Adipocyte (in vitro differentiated cells): ENCODE measurements around the gene ALB.
"Not testable (repeated sequence)": the region's sequence is repeated elsewhere in the genome, so short reads cannot be mapped to it uniquely, and the experiment has no call there.

Experiments
- DNase-seq: peaks from one replicate; pipeline ENCODE4 v3.0.0-alpha.2; 2015; ENCODE audit warnings: low read depth
- H3K27me3 ChIP-seq: replicated peaks from 2 replicates; pipeline ENCODE4 v1.7.0; 2013; ENCODE audit warnings: mild to moderate bottlenecking, low read length, moderate library complexity; ENCODE audit not compliant: control insufficient read depth, insufficient read depth
- H3K36me3 ChIP-seq: 2 replicates; pipeline ENCODE4 v1.7.0; 2013; ENCODE audit warnings: low read length, mild to moderate bottlenecking, moderate library complexity; ENCODE audit not compliant: control insufficient read depth, insufficient read depth, severe bottlenecking
- H3K4me1 ChIP-seq: 2 replicates; pipeline ENCODE4 v1.7.0; 2013; ENCODE audit warnings: mild to moderate bottlenecking, low read length, moderate library complexity; ENCODE audit not compliant: control insufficient read depth, insufficient read depth
- H3K4me3 ChIP-seq: 2 replicates; pipeline ENCODE4 v1.7.0; 2013; ENCODE audit warnings: mild to moderate bottlenecking, low read length, moderate library complexity
- H3K9ac ChIP-seq: 2 replicates; pipeline ENCODE4 v1.7.0; 2013; ENCODE audit warnings: mild to moderate bottlenecking, low read length, moderate library complexity
- H3K9me3 ChIP-seq: 2 replicates; pipeline ENCODE4 v1.7.0; 2013; ENCODE audit warnings: mild to moderate bottlenecking, low read length, moderate library complexity; ENCODE audit not compliant: control insufficient read depth

ALB gene

DNA sequence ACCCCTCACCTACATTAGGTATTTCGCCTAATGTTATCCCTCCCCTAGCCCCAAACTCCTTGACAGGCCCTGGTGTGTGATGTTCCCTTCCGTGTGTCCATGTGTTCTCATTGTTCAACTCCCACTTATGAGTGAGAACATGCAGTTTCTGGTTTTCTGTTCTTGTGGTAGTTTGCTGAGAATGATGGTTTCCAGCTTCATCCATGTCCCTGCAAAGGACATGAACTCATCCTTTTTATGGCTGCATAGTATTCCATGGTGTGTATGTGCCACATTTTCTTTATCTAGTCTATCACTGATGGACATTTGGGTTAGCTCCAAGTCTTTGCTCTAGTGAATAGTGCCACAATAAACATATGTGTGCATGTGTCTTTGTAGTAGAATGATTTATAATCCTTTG lies 14.4 kb upstream of the ALB start:
- not testable (repeated sequence) for H3K27me3 ChIP-seq, H3K9ac ChIP-seq, H3K9me3 ChIP-seq, DNase-seq, H3K4me3 ChIP-seq, H3K36me3 ChIP-seq, H3K4me1 ChIP-seq

DNA sequence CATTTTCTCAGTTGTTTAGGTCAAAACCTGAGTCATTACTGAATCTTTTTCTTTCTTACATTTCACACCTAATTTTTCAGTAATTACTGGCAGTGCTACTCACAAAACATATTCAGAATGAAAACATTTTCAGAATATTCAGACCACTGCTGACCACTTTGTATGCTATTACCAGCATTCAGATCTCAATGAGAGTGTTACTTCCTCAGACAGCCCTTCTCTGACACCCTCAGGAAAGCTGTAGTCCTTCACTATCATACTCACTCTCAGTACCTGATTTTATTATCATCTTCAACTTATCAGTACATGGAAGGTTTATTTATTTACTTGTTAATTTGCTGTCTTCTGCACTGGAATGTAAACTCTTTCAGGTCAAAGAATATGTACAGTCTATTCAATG lies 12.3 kb upstream of the ALB start:
- DNase-seq = no peak
- Histone ChIP-seq H3K9me3 (no peaks in the 10 kb centered on the region), H3K4me1 (no peaks in the 10 kb centered on the region), H3K4me3 (no peak overlapping the region), H3K36me3 (no peaks in the 10 kb centered on the region), H3K9ac (no peak overlapping the region), H3K27me3 (no peaks in the 10 kb centered on the region)

GRCh38 chr4:73392936-73393335 lies 11.2 kb upstream of the ALB start:
- Histone ChIP-seq H3K27me3 (no peaks in the 10 kb centered on the region), H3K9ac (no peak overlapping the region), H3K4me3 (no peak overlapping the region), H3K36me3 (no peaks in the 10 kb centered on the region), H3K9me3 (no peaks in the 10 kb centered on the region), H3K4me1 (no peaks in the 10 kb centered on the region)
- DNase-seq = no peak

DNA sequence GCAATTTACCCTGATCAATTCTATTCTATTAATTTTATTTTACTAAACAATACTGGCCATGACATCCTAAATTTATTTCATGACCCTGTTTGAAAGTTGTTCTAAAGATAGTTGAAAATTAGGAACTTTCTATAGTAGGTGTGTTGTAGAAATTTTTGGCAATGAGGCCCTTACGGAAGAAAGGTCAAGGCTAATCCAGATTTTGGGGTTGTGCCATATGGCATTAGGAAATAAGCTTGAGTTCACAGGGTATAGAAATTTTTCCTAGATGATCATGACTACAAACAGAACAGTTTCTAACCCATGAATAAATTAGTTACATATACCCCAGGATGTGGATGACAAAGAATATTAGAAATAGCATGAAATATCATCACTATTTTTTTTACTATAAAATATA lies 7.8 kb upstream of the ALB start:
- H3K4me1 ChIP-seq = no peaks in the 10 kb centered on the region
- H3K9ac ChIP-seq = no peak overlapping the region
- no peak for DNase-seq
- no peak overlapping the region for H3K4me3 ChIP-seq
- no peaks in the 10 kb centered on the region for H3K9me3 ChIP-seq
- H3K36me3 ChIP-seq = no peaks in the 10 kb centered on the region
- no peaks in the 10 kb centered on the region for H3K27me3 ChIP-seq

- no peak for DNase-seq
- H3K9me3 ChIP-seq = no peaks in the 10 kb centered on the region
- no peak overlapping the region for H3K9ac ChIP-seq
- H3K4me1 ChIP-seq = no peaks in the 10 kb centered on the region
- no peaks in the 10 kb centered on the region for H3K27me3 ChIP-seq
- H3K4me3 ChIP-seq = no peak overlapping the region
- H3K36me3 ChIP-seq = no peaks in the 10 kb centered on the region
Measured at GRCh38 chr4:73396993-73397972, 6.8 kb upstream of the ALB start.

DNA sequence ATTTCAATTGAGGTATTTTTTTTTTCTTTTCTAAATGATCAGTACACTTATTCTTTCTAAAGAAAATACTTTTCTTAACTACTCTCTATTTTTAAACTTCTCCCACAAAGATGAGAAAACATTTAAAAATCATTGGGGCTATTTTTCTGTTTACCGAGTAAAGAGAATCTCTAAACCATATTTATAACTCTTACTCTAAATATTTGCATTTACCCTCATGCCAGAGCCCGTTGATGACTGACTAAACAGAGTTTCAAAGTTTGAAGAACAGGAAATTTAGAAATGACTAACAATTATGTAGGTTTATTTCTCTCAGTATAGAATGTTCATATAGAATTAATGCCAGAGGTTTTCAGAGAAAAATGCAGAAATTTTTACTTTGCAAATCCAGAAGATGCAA lies 2.7 kb upstream of the ALB start:
- H3K9me3 ChIP-seq = no peaks in the 10 kb centered on the region
- DNase-seq = no peak
- H3K36me3 ChIP-seq = no peaks in the 10 kb centered on the region
- no peaks in the 10 kb centered on the region for H3K27me3 ChIP-seq
- no peak overlapping the region for H3K4me3 ChIP-seq
- no peak overlapping the region for H3K9ac ChIP-seq
- no peaks in the 10 kb centered on the region for H3K4me1 ChIP-seq

DNA sequence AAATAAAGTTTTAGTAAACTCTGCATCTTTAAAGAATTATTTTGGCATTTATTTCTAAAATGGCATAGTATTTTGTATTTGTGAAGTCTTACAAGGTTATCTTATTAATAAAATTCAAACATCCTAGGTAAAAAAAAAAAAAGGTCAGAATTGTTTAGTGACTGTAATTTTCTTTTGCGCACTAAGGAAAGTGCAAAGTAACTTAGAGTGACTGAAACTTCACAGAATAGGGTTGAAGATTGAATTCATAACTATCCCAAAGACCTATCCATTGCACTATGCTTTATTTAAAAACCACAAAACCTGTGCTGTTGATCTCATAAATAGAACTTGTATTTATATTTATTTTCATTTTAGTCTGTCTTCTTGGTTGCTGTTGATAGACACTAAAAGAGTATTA lies 370 bp downstream of the ALB start:
- DNase-seq = no peak
- Histone ChIP-seq H3K4me1 (no peaks in the 10 kb centered on the region), H3K27me3 (no peaks in the 10 kb centered on the region), H3K9ac (no peak overlapping the region), H3K36me3 (no peaks in the 10 kb centered on the region), H3K9me3 (no peaks in the 10 kb centered on the region), H3K4me3 (no peak overlapping the region)

- H3K27me3 ChIP-seq = no peaks in the 10 kb centered on the region
- no peak overlapping the region for H3K4me3 ChIP-seq
- no peak for DNase-seq
- H3K9me3 ChIP-seq = no peaks in the 10 kb centered on the region
- no peaks in the 10 kb centered on the region for H3K4me1 ChIP-seq
- H3K9ac ChIP-seq = no peak overlapping the region
- no peaks in the 10 kb centered on the region for H3K36me3 ChIP-seq
Measured at GRCh38 chr4:73405138-73405537, 1.1 kb downstream of the ALB start.

- Histone ChIP-seq H3K9ac (no peak overlapping the region), H3K4me3 (no peak overlapping the region), H3K4me1 (no peaks in the 10 kb centered on the region), H3K9me3 (no peaks in the 10 kb centered on the region), H3K36me3 (no peaks in the 10 kb centered on the region), H3K27me3 (no peaks in the 10 kb centered on the region)
- no peak for DNase-seq
Measured at GRCh38 chr4:73406548-73406875, 2.4 kb downstream of the ALB start.

GRCh38 chr4:73407227-73407673 lies 3.2 kb downstream of the ALB start:
- Histone ChIP-seq H3K4me1 (no peaks in the 10 kb centered on the region), H3K27me3 (no peaks in the 10 kb centered on the region), H3K4me3 (no peak overlapping the region), H3K36me3 (no peaks in the 10 kb centered on the region), H3K9me3 (no peaks in the 10 kb centered on the region), H3K9ac (no peak overlapping the region)
- DNase-seq = no peak

DNA sequence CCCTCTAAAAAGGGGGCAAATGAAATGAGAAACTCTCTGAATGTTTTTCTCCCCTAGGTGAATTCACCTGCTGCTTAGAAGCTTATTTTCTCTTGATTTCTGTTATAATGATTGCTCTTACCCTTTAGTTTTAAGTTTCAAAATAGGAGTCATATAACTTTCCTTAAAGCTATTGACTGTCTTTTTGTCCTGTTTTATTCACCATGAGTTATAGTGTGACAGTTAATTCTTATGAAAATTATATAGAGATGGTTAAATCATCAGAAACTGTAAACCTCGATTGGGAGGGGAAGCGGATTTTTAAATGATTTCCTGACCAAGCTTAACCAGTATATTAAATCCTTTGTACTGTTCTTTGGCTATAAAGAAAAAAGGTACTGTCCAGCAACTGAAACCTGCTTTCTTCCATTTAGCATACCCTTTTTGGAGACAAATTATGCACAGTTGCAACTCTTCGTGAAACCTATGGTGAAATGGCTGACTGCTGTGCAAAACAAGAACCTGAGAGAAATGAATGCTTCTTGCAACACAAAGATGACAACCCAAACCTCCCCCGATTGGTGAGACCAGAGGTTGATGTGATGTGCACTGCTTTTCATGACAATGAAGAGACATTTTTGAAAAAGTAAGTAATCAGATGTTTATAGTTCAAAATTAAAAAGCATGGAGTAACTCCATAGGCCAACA lies 4.2 kb downstream of the ALB start:
- H3K27me3 ChIP-seq = no peaks in the 10 kb centered on the region
- H3K36me3 ChIP-seq = no peaks in the 10 kb centered on the region
- H3K9me3 ChIP-seq = no peaks in the 10 kb centered on the region
- peak; percentile 0 for DNase-seq
- no peak overlapping the region for H3K9ac ChIP-seq
- H3K4me3 ChIP-seq = no peak overlapping the region
- no peaks in the 10 kb centered on the region for H3K4me1 ChIP-seq
